Measurements from ENCODE around the gene UGT1A9. TPM values are rescaled to one million over a fixed set of nuclear protein-coding genes. Genes with fewer than 3 reads are reported as not detected.
"Not testable (repeated sequence)": the region's sequence is repeated elsewhere in the genome, so short reads cannot be mapped to it uniquely, and the experiment has no call there.

Gene UGT1A9
- total and polyA plus RNA-seq, 2 experiments from 2014 or later: not detected

DNA sequence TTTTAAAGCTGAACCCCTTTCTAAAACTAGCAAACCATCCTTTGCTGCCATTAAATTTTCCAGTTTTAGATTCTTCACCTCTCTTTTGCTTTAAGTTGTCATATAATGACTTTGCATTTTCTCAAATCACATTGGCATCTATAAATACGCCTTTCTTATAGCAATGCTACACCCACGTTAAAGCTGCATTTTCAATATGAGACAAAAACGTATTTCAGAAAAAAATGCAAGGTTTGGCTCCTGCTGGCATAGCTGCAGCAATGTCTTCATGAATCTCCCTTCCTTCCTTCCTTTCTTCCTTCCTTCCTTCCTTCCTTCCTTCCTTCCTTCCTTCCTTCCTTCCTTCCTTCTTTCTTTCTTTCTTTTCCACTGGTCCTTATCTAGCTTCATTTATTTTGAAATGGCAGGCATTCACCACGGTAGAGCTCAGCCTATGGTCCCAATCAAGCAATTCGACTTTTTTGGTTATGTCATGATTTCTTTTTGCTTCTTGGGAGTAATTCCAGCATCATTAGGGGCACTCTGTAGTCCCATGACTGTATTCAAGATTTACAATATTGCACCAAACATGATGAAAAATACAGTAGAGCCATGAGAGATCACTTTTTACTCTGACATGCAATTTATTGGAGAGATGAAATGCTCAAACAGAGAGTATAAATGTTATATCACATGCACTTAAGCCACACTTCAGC is 44.2 kb upstream of the UGT1A9 start (continued):
- TF ChIP-seq, protein P1, sequence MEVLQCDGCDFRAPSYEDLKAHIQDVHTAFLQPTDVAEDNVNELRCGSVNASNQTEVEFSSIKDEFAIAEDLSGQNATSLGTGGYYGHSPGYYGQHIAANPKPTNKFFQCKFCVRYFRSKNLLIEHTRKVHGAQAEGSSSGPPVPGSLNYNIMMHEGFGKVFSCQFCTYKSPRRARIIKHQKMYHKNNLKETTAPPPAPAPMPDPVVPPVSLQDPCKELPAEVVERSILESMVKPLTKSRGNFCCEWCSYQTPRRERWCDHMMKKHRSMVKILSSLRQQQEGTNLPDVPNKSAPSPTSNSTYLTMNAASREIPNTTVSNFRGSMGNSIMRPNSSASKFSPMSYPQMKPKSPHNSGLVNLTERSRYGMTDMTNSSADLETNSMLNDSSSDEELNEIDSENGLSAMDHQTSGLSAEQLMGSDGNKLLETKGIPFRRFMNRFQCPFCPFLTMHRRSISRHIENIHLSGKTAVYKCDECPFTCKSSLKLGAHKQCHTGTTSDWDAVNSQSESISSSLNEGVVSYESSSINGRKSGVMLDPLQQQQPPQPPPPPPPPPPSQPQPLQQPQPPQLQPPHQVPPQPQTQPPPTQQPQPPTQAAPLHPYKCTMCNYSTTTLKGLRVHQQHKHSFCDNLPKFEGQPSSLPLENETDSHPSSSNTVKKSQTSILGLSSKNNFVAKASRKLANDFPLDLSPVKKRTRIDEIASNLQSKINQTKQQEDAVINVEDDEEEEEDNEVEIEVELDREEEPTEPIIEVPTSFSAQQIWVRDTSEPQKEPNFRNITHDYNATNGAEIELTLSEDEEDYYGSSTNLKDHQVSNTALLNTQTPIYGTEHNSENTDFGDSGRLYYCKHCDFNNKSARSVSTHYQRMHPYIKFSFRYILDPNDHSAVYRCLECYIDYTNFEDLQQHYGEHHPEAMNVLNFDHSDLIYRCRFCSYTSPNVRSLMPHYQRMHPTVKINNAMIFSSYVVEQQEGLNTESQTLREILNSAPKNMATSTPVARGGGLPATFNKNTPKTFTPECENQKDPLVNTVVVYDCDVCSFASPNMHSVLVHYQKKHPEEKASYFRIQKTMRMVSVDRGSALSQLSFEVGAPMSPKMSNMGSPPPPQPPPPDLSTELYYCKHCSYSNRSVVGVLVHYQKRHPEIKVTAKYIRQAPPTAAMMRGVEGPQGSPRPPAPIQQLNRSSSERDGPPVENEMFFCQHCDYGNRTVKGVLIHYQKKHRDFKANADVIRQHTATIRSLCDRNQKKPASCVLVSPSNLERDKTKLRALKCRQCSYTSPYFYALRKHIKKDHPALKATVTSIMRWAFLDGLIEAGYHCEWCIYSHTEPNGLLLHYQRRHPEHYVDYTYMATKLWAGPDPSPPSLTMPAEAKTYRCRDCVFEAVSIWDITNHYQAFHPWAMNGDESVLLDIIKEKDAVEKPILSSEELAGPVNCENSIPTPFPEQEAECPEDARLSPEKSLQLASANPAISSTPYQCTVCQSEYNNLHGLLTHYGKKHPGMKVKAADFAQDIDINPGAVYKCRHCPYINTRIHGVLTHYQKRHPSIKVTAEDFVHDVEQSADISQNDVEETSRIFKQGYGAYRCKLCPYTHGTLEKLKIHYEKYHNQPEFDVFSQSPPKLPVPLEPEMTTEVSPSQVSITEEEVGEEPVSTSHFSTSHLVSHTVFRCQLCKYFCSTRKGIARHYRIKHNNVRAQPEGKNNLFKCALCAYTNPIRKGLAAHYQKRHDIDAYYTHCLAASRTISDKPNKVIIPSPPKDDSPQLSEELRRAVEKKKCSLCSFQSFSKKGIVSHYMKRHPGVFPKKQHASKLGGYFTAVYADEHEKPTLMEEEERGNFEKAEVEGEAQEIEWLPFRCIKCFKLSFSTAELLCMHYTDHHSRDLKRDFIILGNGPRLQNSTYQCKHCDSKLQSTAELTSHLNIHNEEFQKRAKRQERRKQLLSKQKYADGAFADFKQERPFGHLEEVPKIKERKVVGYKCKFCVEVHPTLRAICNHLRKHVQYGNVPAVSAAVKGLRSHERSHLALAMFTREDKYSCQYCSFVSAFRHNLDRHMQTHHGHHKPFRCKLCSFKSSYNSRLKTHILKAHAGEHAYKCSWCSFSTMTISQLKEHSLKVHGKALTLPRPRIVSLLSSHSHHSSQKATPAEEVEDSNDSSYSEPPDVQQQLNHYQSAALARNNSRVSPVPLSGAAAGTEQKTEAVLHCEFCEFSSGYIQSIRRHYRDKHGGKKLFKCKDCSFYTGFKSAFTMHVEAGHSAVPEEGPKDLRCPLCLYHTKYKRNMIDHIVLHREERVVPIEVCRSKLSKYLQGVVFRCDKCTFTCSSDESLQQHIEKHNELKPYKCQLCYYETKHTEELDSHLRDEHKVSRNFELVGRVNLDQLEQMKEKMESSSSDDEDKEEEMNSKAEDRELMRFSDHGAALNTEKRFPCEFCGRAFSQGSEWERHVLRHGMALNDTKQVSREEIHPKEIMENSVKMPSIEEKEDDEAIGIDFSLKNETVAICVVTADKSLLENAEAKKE (CRISPR knock-in tag; IDR thresholded peaks at IDR 0.05): no peak
- no peak for TF ChIP-seq ZNF331 (CRISPR knock-in tag; IDR thresholded peaks at IDR 0.05; ENCODE audit: low read depth)
- no peak for TF ChIP-seq ZNF114 (CRISPR knock-in tag; IDR thresholded peaks at IDR 0.05)
- TF ChIP-seq POLR2AphosphoS5 (IDR thresholded peaks at IDR 0.05; ENCODE audit: low read depth): no peak

DNA sequence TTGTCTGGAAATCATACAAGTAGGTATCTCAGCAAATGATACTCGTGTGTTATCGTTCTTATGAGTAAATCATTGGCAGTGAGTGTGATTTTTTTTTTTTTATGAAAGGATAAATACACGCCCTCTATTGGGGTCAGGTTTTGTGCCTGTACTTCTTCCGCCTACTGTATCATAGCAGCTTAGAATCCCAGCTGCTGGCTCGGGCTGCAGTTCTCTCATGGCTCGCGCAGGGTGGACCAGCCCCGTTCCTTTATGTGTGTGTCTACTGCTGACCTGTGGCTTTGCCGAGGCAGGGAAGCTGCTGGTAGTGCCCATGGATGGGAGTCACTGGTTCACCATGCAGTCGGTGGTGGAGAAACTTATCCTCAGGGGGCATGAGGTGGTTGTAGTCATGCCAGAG is 35.4 kb upstream of the UGT1A9 start, which contains the start of gene UGT1A10:
Gene UGT1A10, plus strand, starts transcription at position 143 of the 400 bp plus-strand sequence. Its CDS starts 75 bp downstream, at position 218.
- not testable (repeated sequence) for H3K4me1 ChIP-seq (ENCODE audit: insufficient read depth); H3K4me2 ChIP-seq; H3K27me3 Mint-ChIP-seq (ENCODE audit: insufficient read depth, low read depth, poor library complexity); H3K27ac Mint-ChIP-seq; H4K20me1 ChIP-seq (replicated peaks; ENCODE audit: insufficient read depth); DNase-seq (ENCODE audit: low spot score); H3K4me3 ChIP-seq; H3K27me3 ChIP-seq (ENCODE audit: insufficient read depth); H3K36me3 Mint-ChIP-seq (ENCODE audit: low read depth); H3K4me3 Mint-ChIP-seq; H2AFZ ChIP-seq; H3F3A ChIP-seq (replicated peaks; ENCODE audit: low read depth); H3K4me1 Mint-ChIP-seq; H3K9me3 Mint-ChIP-seq; ATAC-seq; H3K36me3 ChIP-seq (ENCODE audit: insufficient read depth); H3K79me2 ChIP-seq (replicated peaks; ENCODE audit: insufficient read depth); H3K9me2 ChIP-seq (ENCODE audit: insufficient read depth); H3K27ac ChIP-seq (ENCODE audit: low read depth)

Measured in GM23338 (cell line).